Measurements from ENCODE around the gene NFE2L2. TPM values are rescaled to one million over a fixed set of nuclear protein-coding genes. Genes with fewer than 3 reads are reported as not detected.
A peak's percentile ranks its signal among the peaks of the same experiment; 100 is the strongest.
"Not testable (repeated sequence)": the region's sequence is repeated elsewhere in the genome, so short reads cannot be mapped to it uniquely, and the experiment has no call there.

The NFE2L2 gene
- polyA plus RNA-seq, 1 donor (not counting 4 experiments of a cell fraction or from before 2014, with no cell fraction given) = 177 TPM

- Histone ChIP-seq H3K9ac (ENCODE audit: control insufficient read depth, extremely low read depth, insufficient read depth, low read length) (no peak overlapping the region), H3K36me3 (ENCODE audit: control insufficient read depth in 2 of 2, extremely low read depth in 1 of 2, insufficient read depth in 2 of 2, low read length in 2 of 2) (peaks cover 19 to 27% of the 10 kb centered on the region in 2 experiments), H3K4me2 (ENCODE audit: control insufficient read depth, extremely low read depth, insufficient read depth, low read depth, low read length) (peak overlapping the region; percentile 58), H3K27ac (ENCODE audit: control insufficient read depth, insufficient read depth, low read length) (peak overlapping the region; percentile 56), H4K20me1 (ENCODE audit: control insufficient read depth, extremely low read depth, insufficient read depth, low read length) (peaks cover 4% of the 10 kb centered on the region), H3K4me1 (ENCODE audit: control insufficient read depth, extremely low read depth, insufficient read depth, low read length) (peaks cover 28% of the 10 kb centered on the region), H3K9me3 (ENCODE audit: control insufficient read depth, low read depth, low read length) (no peaks in the 10 kb centered on the region), H3K4me3 (ENCODE audit: control insufficient read depth in 2 of 3, extremely low read depth in 1 of 3, insufficient read depth in 2 of 3, low read depth in 1 of 3, low read length in 3 of 3) (no peak overlapping the region), H2AFZ (ENCODE audit: control insufficient read depth, low read length) (no peak overlapping the region), H3K27me3 (ENCODE audit: control insufficient read depth, extremely low read depth, insufficient read depth, low read length) (no peaks in the 10 kb centered on the region), H3K79me2 (ENCODE audit: control insufficient read depth, insufficient read depth, low read length) (peaks cover 24% of the 10 kb centered on the region), H3K9me1 (ENCODE audit: control insufficient read depth, extremely low read depth, insufficient read depth, low read length) (no peaks in the 10 kb centered on the region)
- dilution Hi-C loops (cut with MboI; ENCODE audit: extremely low pct_ligation_motif_present, low sequenced_read_pairs) = no loop called here
- no peak for DNase-seq (ENCODE audit: low read depth, low spot score)
- TF ChIP-seq EZH2 (IDR thresholded peaks at IDR 0.05; ENCODE audit: low read length) = no peak
- TF ChIP-seq CTCF (optimal IDR thresholded peaks at IDR 0.05 in 1 of 3, IDR thresholded peaks at IDR 0.05 in 1 of 3, conservative IDR thresholded peaks at IDR 0.05 in 1 of 3; ENCODE audit: extremely low read depth in 1 of 3, insufficient read depth in 2 of 3, low read length in 3 of 3) = no peak
- FAIRE-seq = peak; percentile 70
Observed at GRCh38 chr2:177229442-177230242, 34.9 kb downstream of the NFE2L2 start.

GRCh38 chr2:177225965-177226360 lies 38.6 kb downstream of the NFE2L2 start:
- H2AFZ ChIP-seq (ENCODE audit: control insufficient read depth, low read length) = no peak overlapping the region
- peaks cover 4% of the 10 kb centered on the region for H4K20me1 ChIP-seq (ENCODE audit: control insufficient read depth, extremely low read depth, insufficient read depth, low read length)
- TF ChIP-seq CTCF (optimal IDR thresholded peaks at IDR 0.05 in 1 of 3, IDR thresholded peaks at IDR 0.05 in 1 of 3, conservative IDR thresholded peaks at IDR 0.05 in 1 of 3; ENCODE audit: extremely low read depth in 1 of 3, insufficient read depth in 2 of 3, low read length in 3 of 3) = no peak
- TF ChIP-seq EZH2 (IDR thresholded peaks at IDR 0.05; ENCODE audit: low read length) = no peak
- no peak overlapping the region for H3K4me2 ChIP-seq (ENCODE audit: control insufficient read depth, extremely low read depth, insufficient read depth, low read depth, low read length)
- no peaks in the 10 kb centered on the region for H3K9me1 ChIP-seq (ENCODE audit: control insufficient read depth, extremely low read depth, insufficient read depth, low read length)
- no peak for DNase-seq (ENCODE audit: low read depth, low spot score)
- H3K27ac ChIP-seq (ENCODE audit: control insufficient read depth, insufficient read depth, low read length) = no peak overlapping the region
- peaks cover 12 to 19% of the 10 kb centered on the region in 2 experiments for H3K36me3 ChIP-seq (ENCODE audit: control insufficient read depth in 2 of 2, extremely low read depth in 1 of 2, insufficient read depth in 2 of 2, low read length in 2 of 2)
- H3K27me3 ChIP-seq (ENCODE audit: control insufficient read depth, extremely low read depth, insufficient read depth, low read length) = no peaks in the 10 kb centered on the region
- no peak overlapping the region for H3K9ac ChIP-seq (ENCODE audit: control insufficient read depth, extremely low read depth, insufficient read depth, low read length)
- no peak for FAIRE-seq
- dilution Hi-C loops (cut with MboI; ENCODE audit: extremely low pct_ligation_motif_present, low sequenced_read_pairs) = no loop called here
- no peak overlapping the region for H3K4me3 ChIP-seq (ENCODE audit: control insufficient read depth in 2 of 3, extremely low read depth in 1 of 3, insufficient read depth in 2 of 3, low read depth in 1 of 3, low read length in 3 of 3)
- H3K79me2 ChIP-seq (ENCODE audit: control insufficient read depth, insufficient read depth, low read length) = peaks cover under 1% of the 10 kb centered on the region
- no peaks in the 10 kb centered on the region for H3K9me3 ChIP-seq (ENCODE audit: control insufficient read depth, low read depth, low read length)
- peaks cover 20% of the 10 kb centered on the region for H3K4me1 ChIP-seq (ENCODE audit: control insufficient read depth, extremely low read depth, insufficient read depth, low read length)

GRCh38 chr2:177223436-177223835 lies 41.1 kb downstream of the NFE2L2 start:
- H2AFZ ChIP-seq (ENCODE audit: control insufficient read depth, low read length); H3K4me3 ChIP-seq (ENCODE audit: control insufficient read depth in 2 of 3, extremely low read depth in 1 of 3, insufficient read depth in 2 of 3, low read depth in 1 of 3, low read length in 3 of 3); FAIRE-seq; H3K4me2 ChIP-seq (ENCODE audit: control insufficient read depth, extremely low read depth, insufficient read depth, low read depth, low read length); H3K27ac ChIP-seq (ENCODE audit: control insufficient read depth, insufficient read depth, low read length); H3K4me1 ChIP-seq (ENCODE audit: control insufficient read depth, extremely low read depth, insufficient read depth, low read length); H4K20me1 ChIP-seq (ENCODE audit: control insufficient read depth, extremely low read depth, insufficient read depth, low read length); H3K27me3 ChIP-seq (ENCODE audit: control insufficient read depth, extremely low read depth, insufficient read depth, low read length); DNase-seq (ENCODE audit: low read depth, low spot score); H3K9me3 ChIP-seq (ENCODE audit: control insufficient read depth, low read depth, low read length); H3K9me1 ChIP-seq (ENCODE audit: control insufficient read depth, extremely low read depth, insufficient read depth, low read length); dilution Hi-C loops (cut with MboI; ENCODE audit: extremely low pct_ligation_motif_present, low sequenced_read_pairs); H3K9ac ChIP-seq (ENCODE audit: control insufficient read depth, extremely low read depth, insufficient read depth, low read length): not testable (repeated sequence)
- Histone ChIP-seq H3K36me3 (ENCODE audit: control insufficient read depth in 2 of 2, extremely low read depth in 1 of 2, insufficient read depth in 2 of 2, low read length in 2 of 2) (peaks cover 13 to 19% of the 10 kb centered on the region in 2 experiments), H3K79me2 (ENCODE audit: control insufficient read depth, insufficient read depth, low read length) (peaks cover 18% of the 10 kb centered on the region)
